ENCODE results near the gene FHIT. TPM values are rescaled to one million over a fixed set of nuclear protein-coding genes. Genes with fewer than 3 reads are reported as not detected.

FHIT gene
- total RNA-seq, 2 experiments from 2014 or later = 7.6 to 7.9 TPM

- CTCF ChIA-PET = no interaction called here
Measured at GRCh38 chr3:60920519-60920918, 330.7 kb downstream of the FHIT start.

GRCh38 chr3:60919296-60919695 lies 332.0 kb downstream of the FHIT start:
- H3K4me3 Mint-ChIP-seq = no peak overlapping the region
- ChIA-PET CTCF (no interaction called here), POLR2A (no interaction called here)
- no peaks in the 10 kb centered on the region for H3K36me3 Mint-ChIP-seq (ENCODE audit: low read depth)
- H3K27ac Mint-ChIP-seq = no peak overlapping the region
- no peaks in the 10 kb centered on the region for H3K27me3 Mint-ChIP-seq
- H3K4me1 Mint-ChIP-seq (ENCODE audit: low read depth) = no peaks in the 10 kb centered on the region
- intact Hi-C loops (cut with micrococcal nuclease) = no loop called here
- DNase-seq = no peak
- no peaks in the 10 kb centered on the region for H3K9me3 Mint-ChIP-seq
- TF ChIP-seq CTCF (IDR thresholded peaks at IDR 0.05) = no peak
- ATAC-seq = no peak

More at GRCh38 chr3:60920519-60920918, 330.7 kb downstream of the FHIT start:
- H3K4me3 Mint-ChIP-seq = no peak overlapping the region
- H3K27ac Mint-ChIP-seq = no peak overlapping the region
- no peaks in the 10 kb centered on the region for H3K4me1 Mint-ChIP-seq (ENCODE audit: low read depth)
- H3K27me3 Mint-ChIP-seq = no peaks in the 10 kb centered on the region
- POLR2A ChIA-PET = no interaction called here
- ATAC-seq = no peak
- no peak for DNase-seq
- no peak for TF ChIP-seq CTCF (IDR thresholded peaks at IDR 0.05)
- no peaks in the 10 kb centered on the region for H3K9me3 Mint-ChIP-seq
- H3K36me3 Mint-ChIP-seq (ENCODE audit: low read depth) = no peaks in the 10 kb centered on the region
- intact Hi-C loops (cut with micrococcal nuclease) = no loop called here

GRCh38 chr3:60917141-60917540 lies 334.1 kb downstream of the FHIT start:
- no peak overlapping the region for H3K27ac Mint-ChIP-seq
- H3K4me3 Mint-ChIP-seq = no peak overlapping the region
- no peaks in the 10 kb centered on the region for H3K27me3 Mint-ChIP-seq
- POLR2A ChIA-PET = no interaction called here
- DNase-seq (no peak), ATAC-seq (no peak)
- intact Hi-C loops (cut with micrococcal nuclease) = no loop called here
- no peaks in the 10 kb centered on the region for H3K4me1 Mint-ChIP-seq (ENCODE audit: low read depth)
- no peak for TF ChIP-seq CTCF (IDR thresholded peaks at IDR 0.05)
- H3K9me3 Mint-ChIP-seq = peaks cover 3% of the 10 kb centered on the region
- no peaks in the 10 kb centered on the region for H3K36me3 Mint-ChIP-seq (ENCODE audit: low read depth)
- CTCF ChIA-PET = no interaction called here

- DNase-seq = no peak
- H3K9me3 Mint-ChIP-seq = peaks cover 3% of the 10 kb centered on the region
- H3K36me3 Mint-ChIP-seq (ENCODE audit: low read depth) = no peaks in the 10 kb centered on the region
- no peaks in the 10 kb centered on the region for H3K27me3 Mint-ChIP-seq
- intact Hi-C loops (cut with micrococcal nuclease) = no loop called here
- H3K4me3 Mint-ChIP-seq = no peak overlapping the region
- H3K4me1 Mint-ChIP-seq (ENCODE audit: low read depth) = no peaks in the 10 kb centered on the region
- no peak overlapping the region for H3K27ac Mint-ChIP-seq
- no peak for ATAC-seq
- CTCF ChIA-PET = no interaction called here
- POLR2A ChIA-PET = no interaction called here
- TF ChIP-seq CTCF (IDR thresholded peaks at IDR 0.05) = no peak
Measured at GRCh38 chr3:60916546-60916945, 334.7 kb downstream of the FHIT start.

GRCh38 chr3:60913474-60913873 lies 337.8 kb downstream of the FHIT start:
- Mint-ChIP-seq H3K27me3 (no peaks in the 10 kb centered on the region), H3K4me1 (ENCODE audit: low read depth) (no peaks in the 10 kb centered on the region), H3K36me3 (ENCODE audit: low read depth) (peaks cover 2% of the 10 kb centered on the region), H3K9me3 (peaks cover 6% of the 10 kb centered on the region), H3K4me3 (no peak overlapping the region), H3K27ac (no peak overlapping the region)
- POLR2A ChIA-PET = no interaction called here
- ATAC-seq (no peak), DNase-seq (no peak)
- intact Hi-C loops (cut with micrococcal nuclease) = no loop called here
- CTCF ChIA-PET = no interaction called here
- TF ChIP-seq CTCF (IDR thresholded peaks at IDR 0.05) = no peak

All from activated CD8-positive, alpha-beta T cell treated with anti-CD3 and anti-CD28 coated beads for 36 hours (primary cell).